ENCODE results near the gene TMEM203. TPM values are rescaled to one million over a fixed set of nuclear protein-coding genes. Genes with fewer than 3 reads are reported as not detected.

TMEM203 gene
- total RNA-seq, 4 donors from 2014 or later = 19.9 to 29.7 (median 22.7) TPM

GRCh38 chr9:137233143-137233980 lies 27.9 kb upstream of the TMEM203 start:
- TF ChIP-seq, protein P1, sequence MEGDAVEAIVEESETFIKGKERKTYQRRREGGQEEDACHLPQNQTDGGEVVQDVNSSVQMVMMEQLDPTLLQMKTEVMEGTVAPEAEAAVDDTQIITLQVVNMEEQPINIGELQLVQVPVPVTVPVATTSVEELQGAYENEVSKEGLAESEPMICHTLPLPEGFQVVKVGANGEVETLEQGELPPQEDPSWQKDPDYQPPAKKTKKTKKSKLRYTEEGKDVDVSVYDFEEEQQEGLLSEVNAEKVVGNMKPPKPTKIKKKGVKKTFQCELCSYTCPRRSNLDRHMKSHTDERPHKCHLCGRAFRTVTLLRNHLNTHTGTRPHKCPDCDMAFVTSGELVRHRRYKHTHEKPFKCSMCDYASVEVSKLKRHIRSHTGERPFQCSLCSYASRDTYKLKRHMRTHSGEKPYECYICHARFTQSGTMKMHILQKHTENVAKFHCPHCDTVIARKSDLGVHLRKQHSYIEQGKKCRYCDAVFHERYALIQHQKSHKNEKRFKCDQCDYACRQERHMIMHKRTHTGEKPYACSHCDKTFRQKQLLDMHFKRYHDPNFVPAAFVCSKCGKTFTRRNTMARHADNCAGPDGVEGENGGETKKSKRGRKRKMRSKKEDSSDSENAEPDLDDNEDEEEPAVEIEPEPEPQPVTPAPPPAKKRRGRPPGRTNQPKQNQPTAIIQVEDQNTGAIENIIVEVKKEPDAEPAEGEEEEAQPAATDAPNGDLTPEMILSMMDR (IDR thresholded peaks at IDR 0.05; ENCODE audit: low read depth) = no peak

- TF ChIP-seq, protein P1 (IDR thresholded peaks at IDR 0.05; ENCODE audit: low read depth) = no peak
Observed at GRCh38 chr9:137232510-137232909, 27.1 kb upstream of the TMEM203 start.

GRCh38 chr9:137232101-137232500 lies 26.7 kb upstream of the TMEM203 start:
- TF ChIP-seq, protein P1 (IDR thresholded peaks at IDR 0.05; ENCODE audit: low read depth) = no peak

DNA sequence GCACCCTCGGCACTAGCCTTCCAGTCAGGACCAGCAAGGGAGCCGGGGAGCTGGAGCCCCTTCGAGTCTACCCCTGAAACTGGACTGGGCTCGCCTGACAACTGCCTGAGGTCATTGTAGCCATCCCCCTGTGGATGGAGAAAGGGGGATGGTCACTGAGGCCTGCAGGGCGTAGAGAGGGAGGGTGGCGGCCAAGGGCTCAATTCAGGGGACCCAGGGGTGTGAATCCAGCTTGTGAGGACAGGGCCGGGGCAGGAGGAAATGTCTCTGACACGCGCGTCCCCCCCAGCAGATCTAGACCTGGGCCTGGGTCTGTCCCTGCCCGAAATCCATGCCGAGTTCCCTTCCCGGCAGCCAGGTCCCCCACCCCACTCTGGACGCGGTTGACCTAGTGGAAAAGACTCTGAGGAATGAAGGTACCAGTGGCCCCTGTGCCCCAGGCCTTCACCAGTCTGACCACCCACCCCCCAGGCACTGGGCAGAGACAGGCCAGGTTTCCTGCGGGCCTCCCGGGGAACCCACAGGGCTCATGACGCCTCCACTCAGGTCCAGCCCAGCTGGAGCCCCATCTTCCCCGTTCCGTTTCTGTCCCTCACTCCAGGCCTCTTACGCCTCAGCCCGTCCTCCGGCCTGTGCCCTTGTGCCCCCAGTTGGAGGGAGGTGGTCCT lies 26.1 kb upstream of the TMEM203 start:
- TF ChIP-seq, protein P1 (IDR thresholded peaks at IDR 0.05; ENCODE audit: low read depth) = no peak

DNA sequence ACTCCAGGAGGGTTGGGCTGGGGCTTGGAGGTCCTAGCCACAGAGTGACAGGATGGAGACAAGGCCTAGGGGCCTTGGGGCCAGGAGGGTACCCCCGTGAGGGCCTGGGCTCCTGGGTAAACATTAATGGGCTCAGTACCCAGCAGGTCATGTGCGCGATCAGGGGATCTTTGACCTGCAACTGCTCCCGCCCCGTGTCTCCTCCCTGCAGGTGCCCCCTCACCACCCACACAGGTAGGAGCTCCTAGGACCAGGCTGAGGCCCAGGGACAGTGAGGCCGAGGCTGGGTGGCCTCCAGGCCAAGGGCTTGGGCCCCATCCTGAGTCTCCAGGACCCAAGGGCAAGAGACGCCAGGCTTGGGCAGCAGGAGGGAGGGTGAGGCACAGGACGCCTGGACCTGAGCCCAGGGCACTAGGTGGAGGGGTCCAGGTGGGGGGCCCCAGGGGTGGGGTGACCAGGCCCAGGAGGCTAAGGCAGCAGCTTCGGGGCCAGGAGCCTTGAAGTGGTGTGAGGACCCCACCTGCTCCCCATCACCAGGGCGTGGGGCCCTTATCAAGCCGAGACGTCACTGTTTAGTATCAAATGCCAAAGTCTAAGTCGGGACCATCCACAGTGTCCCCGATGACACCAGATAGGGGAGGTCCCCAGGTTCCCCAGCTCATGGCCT lies 25.4 kb upstream of the TMEM203 start, which contains the start of gene SLC34A3:
Gene SLC34A3 (plus strand): TSS at position 197 of the 667 bp plus-strand sequence. CDS start 802 bp downstream, outside the sequence.
- TF ChIP-seq, protein P1 (IDR thresholded peaks at IDR 0.05; ENCODE audit: low read depth) = no peak

GRCh38 chr9:137229903-137230704 lies 24.7 kb upstream of the TMEM203 start:
- TF ChIP-seq, protein P1 (IDR thresholded peaks at IDR 0.05; ENCODE audit: low read depth) = no peak
